GM19324 (cell line): ENCODE results near the gene PUM1.
"Not testable (repeated sequence)": the region's sequence is repeated elsewhere in the genome, so short reads cannot be mapped to it uniquely, and the experiment has no call there.

Experiments used
- ATAC-seq: cut with Tn5 transposase; IDR thresholded peaks from one replicate; pipeline ENCODE4 v1.9.1; 2021; ENCODE audit warnings: mild to moderate bottlenecking, moderate library complexity; ENCODE audit not compliant: unreplicated experiment, low FRiP score

The PUM1 gene

GRCh38 chr1:31065310-31066217 lies at the start of gene PUM1:
Gene PUM1 (minus strand): TSS chr1:31065717. CDS start chr1:31059566, 6,151 bp downstream.
- ATAC-seq = peak; percentile 96

GRCh38 chr1:31112266-31112935 lies 46.9 kb upstream of the PUM1 start:
- no peak for ATAC-seq

GRCh38 chr1:31111290-31111951 lies 45.9 kb upstream of the PUM1 start:
- ATAC-seq = no peak

- ATAC-seq = no peak
Measured at GRCh38 chr1:31110846-31111245, 45.3 kb upstream of the PUM1 start.

- no peak for ATAC-seq
Measured at GRCh38 chr1:31108861-31109260, 43.3 kb upstream of the PUM1 start.

GRCh38 chr1:31105646-31106045 lies 40.1 kb upstream of the PUM1 start:
- no peak for ATAC-seq

- no peak for ATAC-seq
Measured at GRCh38 chr1:31102501-31102950, 37.0 kb upstream of the PUM1 start.

GRCh38 chr1:31101147-31101502 lies 35.6 kb upstream of the PUM1 start:
- ATAC-seq = no peak

- no peak for ATAC-seq
Measured at GRCh38 chr1:31099293-31100032, 33.9 kb upstream of the PUM1 start.

GRCh38 chr1:31095985-31096384 lies 30.5 kb upstream of the PUM1 start:
- ATAC-seq = no peak

- no peak for ATAC-seq
Measured at GRCh38 chr1:31095298-31095981, 29.9 kb upstream of the PUM1 start.

- not testable (repeated sequence) for ATAC-seq
Measured at GRCh38 chr1:31088081-31088480, 22.6 kb upstream of the PUM1 start.

- ATAC-seq = no peak
Measured at GRCh38 chr1:31084782-31085569, 19.5 kb upstream of the PUM1 start.

- no peak for ATAC-seq
Measured at GRCh38 chr1:31082385-31082784, 16.9 kb upstream of the PUM1 start.

GRCh38 chr1:31073044-31073443 lies 7.5 kb upstream of the PUM1 start:
- ATAC-seq = no peak

- no peak for ATAC-seq
Measured at GRCh38 chr1:31072304-31072746, 6.8 kb upstream of the PUM1 start.

GRCh38 chr1:31069392-31069791 lies 3.9 kb upstream of the PUM1 start:
- ATAC-seq = no peak

- ATAC-seq = peak; percentile 2
Measured at GRCh38 chr1:31064718-31065309, 703 bp downstream of the PUM1 start.
